ENCODE measurements around the gene ESF1.
"Not testable (repeated sequence)": the region's sequence is repeated elsewhere in the genome, so short reads cannot be mapped to it uniquely, and the experiment has no call there.

ESF1 gene

DNA sequence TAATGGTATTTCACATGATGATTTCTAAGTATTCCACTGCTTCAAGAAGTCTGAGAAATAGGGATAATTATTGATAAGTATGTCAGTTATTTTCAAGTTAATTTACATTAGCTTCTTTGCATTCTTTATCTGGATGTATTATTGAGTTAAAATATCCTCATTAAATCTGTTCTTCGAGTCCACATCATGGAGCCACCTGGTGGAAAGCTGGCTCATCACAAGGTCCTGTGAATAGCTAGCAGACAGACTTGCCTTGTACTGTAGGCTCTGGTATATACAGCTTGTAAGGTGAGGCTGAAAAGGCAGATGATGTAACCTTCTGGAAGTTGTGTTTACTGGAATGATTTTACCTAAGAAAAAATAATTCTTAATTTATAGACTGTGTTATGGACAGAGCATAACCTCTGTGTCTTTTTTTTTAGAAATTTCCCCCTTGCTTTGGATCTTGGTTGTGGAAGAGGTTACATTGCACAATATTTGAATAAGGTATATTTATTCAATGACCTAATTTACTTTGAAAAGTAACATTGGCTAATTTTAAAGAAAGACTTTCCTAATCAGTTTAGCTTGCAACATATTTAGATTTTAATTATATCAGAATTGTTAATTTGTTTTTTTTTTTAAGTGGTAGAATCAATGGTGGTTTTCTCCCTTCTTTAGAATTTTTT is 3.6 kb upstream of the ESF1 start:
- DNase-seq (ENCODE audit: low spot score) = peak; percentile 69

DNA sequence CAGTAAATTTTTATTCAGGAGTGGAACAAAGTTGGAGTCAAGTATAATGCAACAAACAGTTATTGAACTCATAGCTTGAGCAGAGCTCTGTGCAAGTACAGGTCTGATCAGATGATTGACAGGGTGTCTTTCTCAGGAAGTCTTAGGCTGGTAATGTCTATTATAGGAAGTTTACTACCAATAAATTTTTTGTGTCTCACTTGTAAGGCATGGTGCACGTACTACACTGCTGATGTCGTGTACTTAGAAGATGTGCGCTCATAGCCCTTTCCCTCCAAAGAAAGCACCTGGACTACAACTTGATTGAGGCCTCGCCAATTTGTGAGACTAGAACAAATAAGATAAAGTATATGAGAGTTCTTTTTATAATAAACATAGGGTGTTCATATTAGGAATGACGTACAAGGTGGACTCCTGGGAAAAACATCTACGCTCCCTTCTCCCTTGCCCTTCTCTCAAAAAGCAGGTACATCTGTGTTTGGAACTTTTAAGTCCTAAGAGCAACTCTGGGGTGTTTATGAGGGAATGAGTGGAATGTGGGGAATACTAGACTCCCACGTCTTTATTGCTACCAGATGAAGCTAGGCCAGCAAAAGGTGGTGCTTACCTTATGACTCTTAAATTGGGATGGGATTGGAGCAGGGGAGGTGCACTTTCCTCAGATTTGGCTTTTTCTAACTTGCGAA is 1.6 kb upstream of the ESF1 start:
- no peak for DNase-seq (ENCODE audit: low spot score)

DNA sequence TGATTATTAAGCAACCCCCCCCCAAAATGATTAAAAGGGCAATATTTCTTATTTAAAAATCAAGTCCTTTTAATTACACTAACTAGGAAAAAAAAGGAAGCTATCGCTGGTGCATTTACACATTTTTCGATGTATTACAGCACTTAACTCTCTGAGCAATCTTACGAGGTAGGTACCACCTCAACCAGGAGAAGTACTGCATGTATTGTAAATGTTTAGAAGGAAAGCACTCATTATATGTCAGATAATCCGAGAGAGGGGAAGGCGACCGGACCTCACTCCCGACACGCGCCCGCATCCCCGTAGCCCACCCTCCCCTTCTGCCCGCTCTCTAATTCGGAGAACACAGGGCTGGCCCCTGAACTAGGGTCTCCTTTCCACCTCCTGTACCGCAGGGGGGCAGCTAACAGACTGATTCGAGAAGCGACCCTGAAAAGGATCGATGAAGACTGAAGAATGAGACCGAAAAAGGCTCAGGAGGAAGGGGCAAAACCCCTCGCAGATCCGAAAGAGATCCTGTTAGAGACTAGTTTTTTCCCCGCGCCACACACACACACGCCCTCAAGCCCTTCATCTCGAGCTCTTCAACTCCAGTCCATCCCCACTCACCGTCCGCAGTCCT is 337 bp downstream of the ESF1 start:
- no peak for DNase-seq (ENCODE audit: low spot score)

DNA sequence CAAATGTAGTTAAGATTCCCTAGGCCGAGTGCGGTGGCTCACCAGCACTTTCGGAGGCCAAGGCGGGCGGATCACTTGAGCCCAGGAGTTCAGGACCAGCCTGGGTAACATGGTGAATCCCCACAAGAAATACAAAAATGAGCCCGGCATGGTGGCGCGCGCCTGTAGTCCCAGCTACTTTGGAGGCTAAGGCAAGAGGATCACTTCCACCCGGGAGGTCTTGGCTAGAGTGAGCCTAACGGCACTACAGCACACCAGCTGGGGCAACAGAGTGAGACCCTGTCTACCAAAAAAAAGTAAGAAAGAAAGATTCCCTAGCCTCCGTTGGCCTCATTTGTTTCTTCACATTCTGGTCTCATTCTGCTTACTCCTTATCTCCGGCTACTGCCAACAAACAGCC is 1.2 kb downstream of the ESF1 start:
- DNase-seq (ENCODE audit: low spot score) = no peak

DNA sequence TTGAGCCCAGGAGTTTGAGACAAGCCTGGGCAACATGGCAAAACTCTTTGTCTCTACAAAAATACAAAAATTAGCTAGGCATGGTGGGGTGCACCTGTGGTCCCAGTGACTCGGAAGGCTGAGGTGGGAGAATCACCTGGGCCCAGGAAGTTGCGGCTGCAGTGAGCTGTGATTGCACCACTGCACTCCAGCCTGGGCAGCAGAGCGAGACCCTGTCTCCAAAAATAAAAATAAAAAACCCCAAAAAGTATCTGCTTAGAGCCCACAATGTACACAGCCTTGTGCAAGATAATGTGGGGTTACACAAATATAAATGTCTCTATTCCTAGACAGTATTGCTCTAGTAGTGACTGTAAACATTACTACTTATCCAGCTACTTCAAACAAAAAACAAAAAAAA is 5.9 kb downstream of the ESF1 start:
- no peak for DNase-seq (ENCODE audit: low spot score)

DNA sequence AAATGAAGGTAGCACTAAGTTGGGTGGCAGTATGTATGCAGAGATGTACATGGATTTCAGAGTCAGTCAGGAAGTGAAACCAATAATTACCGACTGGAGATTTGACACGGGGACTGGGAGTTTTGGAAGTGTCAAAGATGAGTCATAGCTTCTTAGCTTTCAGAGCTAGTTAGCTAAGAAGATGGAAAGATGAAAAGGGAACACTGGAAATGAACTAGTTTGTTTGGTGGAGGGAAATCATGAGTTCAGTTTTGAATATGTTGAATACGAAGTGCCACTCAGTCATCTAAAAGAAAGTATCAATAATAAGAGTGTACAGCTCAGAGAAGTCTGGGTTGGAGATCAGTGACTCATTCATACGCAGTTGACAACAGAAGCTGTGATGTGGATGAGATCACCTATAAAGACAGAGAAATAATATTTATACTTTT is 7.5 kb downstream of the ESF1 start:
- peak; percentile 29 for DNase-seq (ENCODE audit: low spot score)

DNA sequence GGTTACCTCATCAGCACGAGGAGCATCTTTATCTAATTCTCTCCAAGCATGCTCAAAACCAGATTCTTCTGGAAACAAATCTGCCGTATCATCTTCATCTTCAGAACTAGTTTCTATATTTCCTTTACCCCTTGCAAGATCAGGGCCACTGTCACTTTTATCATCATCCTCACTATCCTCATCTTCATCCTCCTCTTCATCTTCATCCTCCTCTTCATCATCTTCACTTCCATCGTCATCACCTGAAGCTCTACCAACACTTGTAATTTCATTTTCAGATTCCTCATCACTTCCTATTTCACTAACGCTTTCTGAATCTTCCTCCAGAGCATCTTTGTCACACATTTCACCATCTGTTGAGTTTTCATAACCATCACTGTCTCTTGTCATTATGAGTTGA is 8.9 kb downstream of the ESF1 start:
- DNase-seq (ENCODE audit: low spot score) = no peak

DNA sequence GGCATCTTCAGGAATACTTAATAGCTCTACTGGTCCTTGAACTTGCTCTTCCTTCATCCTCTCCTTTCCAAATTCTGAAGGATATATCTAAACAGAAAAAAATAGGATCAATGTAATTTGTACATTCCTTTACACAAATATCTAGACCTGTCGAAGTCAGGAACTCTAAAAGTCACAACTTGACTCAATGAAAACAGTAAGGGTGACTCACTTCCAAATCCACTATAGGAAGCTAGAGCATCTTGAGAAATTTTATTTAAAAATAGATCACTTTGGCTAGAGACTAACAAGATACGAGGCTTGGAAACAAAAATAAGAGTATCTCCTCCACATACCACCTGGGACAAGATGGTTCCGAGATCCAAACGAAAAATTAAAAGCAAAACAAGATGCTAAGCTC is 12.2 kb downstream of the ESF1 start:
- DNase-seq (ENCODE audit: low spot score) = no peak

DNA sequence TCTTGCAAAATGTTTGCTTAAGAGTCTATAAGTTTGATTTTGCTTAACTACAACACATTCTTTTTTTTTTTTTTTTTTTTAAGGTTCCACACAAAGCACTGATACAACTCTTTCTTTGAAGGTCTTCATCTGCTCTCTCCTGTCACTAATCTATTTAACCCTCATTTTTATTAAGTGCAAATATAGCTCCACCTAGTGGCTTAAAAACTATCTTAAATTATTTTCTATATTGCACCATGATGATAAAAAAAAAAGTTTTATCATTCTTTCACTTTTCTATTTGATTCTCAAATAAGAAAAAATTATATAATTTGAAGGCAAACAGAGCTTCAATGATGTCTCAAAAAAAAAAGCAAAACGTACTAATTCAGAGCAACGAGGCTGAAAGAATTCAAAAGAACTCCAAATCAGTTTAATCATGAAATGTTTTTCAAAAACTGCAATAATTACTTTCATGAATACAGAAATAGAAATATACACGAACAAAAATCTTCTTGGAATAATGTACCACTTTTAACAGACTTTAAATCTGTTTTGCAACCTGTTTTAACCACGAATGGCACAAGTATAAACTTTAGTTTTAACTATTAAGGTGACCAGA is 12.8 kb downstream of the ESF1 start:
- DNase-seq (ENCODE audit: low spot score) = peak; percentile 40

DNA sequence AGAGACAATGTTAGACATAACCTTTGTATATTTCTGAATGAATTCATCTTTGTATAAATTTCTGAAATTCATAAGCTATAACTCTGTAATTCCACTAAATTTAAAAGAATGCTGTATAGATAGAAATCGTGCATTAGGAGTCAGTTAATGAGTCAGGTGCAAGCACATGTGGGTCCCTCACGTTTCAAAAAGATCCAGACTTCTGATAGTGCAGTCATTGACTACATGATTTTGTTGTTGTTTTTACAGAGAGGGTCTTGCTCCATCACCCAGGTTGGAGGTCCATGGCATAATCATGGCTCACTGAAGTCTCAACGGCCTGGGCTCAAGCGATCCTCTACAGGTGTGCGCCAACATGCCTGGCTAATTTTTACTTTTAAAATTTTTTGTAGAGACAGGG is 14.6 kb downstream of the ESF1 start:
- DNase-seq (ENCODE audit: low spot score) = no peak

DNA sequence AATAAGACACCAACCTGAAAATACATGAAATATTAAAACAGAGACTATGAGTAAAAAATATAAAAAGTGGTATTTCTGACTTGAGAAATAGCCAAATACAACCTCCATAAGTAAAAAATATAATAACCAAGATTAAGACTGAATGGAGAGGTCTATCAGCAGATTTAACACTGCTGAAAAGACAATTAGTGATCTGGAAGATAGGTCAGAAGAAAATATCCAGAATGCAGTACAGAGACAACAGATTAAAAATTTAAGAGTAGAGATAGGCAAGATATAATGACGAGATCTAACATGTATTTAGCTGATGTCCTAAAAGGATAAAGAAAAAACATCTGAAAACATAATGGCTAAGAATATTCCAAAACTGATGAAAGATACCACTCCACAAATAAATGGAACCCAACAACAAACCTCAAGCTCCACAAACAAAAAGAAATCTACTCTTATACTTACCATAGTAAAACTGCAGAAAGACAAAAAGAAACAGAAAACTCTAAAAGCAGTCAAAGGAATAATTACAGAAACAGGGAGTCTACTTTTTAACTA is 18.8 kb downstream of the ESF1 start:
- DNase-seq (ENCODE audit: low spot score) = no peak

DNA sequence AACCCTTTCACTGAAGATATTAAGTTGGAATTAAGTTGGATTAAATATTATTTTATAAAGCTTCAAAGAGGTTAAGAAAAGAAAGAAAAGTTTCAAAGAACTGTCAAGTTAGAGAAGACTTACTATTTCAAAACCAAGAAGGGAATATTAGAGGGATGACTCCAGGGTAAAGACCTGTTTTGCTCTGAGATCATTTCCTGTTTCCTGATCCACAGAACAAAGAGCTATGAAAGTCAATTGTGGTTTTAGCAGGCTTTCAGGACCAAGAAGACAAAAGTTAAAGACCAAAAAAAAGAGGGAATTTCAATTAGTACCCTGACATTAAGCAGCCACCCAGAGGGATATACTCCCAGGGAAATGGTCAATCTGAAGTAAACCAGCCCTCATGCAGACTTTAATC is 19.4 kb downstream of the ESF1 start:
- peak; percentile 44 for DNase-seq (ENCODE audit: low spot score)

DNA sequence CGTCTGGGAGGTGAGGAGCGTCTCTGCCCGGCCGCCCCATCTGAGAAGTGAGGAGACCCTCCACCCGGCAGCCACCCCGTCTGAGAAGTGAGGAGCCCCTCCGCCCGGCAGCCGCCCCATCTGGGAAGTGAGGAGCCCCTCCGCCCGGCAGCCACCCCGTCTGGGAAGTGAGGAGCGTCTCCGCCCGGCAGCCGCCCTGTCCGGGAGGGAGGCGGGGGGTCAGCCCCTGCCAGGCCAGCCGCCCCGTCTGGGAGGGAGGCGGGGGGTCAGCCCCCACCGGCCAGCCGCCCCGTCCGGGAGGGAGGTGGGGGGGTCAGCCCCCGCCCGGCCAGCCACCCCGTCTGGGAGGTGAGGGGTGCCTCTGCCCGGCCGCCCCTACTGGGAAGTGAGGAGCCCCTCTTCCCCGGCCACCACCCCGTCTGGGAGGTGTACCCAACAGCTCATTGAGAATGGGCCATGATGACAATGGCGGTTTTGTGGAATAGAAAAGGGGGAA is 24.2 kb downstream of the ESF1 start:
- DNase-seq (ENCODE audit: low spot score) = not testable (repeated sequence)

DNA sequence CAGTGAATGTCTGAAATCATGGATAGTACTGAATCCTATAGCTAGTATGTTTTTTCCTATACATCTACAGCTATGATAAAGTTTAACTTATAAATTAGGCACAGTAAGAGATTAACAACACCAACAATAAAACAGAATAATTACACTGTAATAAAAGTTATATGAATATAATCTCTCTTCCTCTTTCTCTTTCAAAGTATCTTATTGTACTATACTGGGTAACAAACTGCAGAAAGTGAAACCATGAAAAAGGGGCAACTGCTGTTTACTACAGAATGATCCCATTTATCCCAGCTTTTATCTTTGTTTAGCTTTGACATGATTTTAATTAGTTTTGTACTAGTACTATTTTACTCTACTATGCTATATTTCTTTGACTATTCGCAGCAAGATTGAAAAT is 25.8 kb downstream of the ESF1 start:
- no peak for DNase-seq (ENCODE audit: low spot score)

DNA sequence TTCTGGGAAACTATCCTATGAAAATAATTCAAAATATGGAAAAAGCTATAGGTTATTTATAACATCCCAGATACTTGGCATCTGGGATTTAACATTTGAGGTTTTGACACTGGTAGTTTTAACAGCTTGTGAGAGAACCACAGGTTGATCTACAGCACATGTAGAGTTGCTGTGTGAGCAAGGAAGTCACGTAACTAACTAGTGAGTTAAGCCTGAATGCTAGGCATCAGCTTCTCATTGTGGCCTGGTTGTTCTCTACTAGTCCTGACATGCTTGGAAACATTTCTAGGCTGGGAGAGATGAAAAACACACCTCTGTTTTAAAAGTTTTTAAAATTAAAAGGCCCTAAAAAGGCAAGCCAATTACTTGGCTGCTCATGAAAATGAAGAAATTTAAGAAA is 28.2 kb downstream of the ESF1 start:
- no peak for DNase-seq (ENCODE audit: low spot score)

DNA sequence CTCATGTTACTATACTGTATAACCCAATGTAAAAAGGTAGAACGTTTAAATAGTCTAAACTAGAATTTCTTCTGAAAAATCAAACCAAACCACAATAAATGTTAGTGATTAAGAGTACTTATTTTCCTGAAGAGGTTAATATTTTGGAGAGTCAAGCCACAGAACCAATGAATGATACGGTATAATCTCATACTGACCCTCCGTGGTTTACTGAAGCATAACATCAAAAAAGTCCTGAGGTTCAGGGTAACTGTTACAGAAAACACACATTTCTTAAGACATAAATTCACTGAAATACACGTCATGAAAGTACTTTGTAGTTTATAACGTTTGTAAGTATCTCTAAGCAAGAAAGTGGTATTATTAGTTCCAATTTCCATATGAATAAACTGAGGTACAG is 28.9 kb downstream of the ESF1 start:
- no peak for DNase-seq (ENCODE audit: low spot score)

DNA sequence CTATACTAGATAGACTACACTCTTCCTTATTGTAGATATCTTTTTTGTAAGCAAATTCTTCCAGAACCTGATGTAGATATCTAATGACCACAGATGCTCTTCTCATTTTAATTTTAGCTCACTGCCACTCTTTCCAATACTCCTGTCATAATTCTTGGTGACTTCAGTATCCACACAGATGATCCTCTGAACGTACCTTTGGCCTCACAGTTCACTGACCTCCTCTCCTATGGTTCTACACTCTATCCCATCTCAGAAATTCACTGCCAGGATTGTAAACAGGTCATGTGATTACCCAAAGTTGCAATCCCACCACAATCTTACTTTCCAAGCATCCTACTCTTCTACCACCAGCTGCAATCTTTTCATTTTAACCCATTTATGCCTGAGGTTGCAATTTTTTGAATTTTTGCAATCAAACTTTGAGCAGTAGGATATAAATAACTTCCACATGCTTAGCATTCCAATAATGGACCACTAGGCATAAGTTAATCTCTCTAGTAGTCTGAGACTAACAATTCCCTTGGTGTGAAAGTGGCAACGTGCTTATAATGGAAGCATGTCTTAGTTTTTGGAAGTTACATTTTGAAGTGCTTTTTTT is 31.2 kb downstream of the ESF1 start:
- no peak for DNase-seq (ENCODE audit: low spot score)

DNA sequence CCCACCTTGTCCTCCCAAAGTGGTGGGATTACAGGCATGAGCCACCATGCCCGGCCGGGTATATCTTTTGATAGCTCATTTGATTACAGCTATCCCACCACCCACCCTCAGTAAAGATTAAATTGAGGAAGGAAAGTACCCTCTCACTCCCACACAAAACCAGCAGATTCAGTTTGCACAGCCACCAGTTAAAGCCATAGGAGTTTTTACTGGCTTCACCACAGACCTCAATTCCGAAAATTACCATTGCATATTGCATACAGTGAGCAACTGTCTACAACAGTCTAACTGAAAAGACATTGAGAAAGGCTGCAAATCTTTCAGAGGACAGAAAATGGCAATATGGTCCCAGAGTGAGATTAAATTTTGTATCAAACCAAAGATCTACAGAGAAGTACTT is 34.9 kb downstream of the ESF1 start:
- no peak for DNase-seq (ENCODE audit: low spot score)

DNA sequence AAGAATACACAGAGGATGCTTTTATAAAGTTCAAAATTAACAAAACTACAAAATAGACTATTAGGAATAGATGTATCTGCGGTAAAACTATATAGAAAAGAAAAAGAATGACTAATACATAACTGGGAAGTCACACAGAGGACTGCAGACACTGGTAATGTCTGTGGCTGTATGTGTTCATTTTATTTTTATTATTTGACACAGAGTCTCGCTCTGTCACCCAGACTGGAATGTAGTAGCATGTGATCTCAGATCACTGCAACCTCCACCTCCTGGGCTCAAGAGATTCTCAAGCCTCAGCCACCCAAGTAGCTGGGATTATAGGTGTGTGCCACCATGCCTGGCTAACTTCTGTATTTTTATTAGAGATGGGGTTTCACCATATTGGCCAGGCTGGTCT is 38.9 kb downstream of the ESF1 start:
- DNase-seq (ENCODE audit: low spot score) = peak; percentile 66

DNA sequence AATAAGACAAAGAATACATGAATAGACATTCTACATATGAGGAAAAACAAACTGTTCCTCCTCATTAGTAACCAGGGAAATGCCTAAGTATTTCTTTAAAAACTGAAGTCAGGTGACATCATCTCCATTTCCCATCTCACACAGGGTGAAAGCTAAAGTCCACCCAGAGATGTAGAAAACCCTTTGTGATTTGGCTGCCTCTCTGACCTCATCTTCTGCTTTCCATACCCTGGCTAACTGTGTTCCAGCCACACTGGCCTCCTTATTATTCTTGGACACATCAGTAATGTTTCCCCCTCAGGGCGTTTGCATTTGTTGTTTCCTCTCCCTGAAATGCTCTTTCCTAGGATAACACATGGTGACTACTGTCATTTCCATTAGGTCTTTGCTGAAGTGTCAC is 40.4 kb downstream of the ESF1 start:
- peak; percentile 27 for DNase-seq (ENCODE audit: low spot score)

DNA sequence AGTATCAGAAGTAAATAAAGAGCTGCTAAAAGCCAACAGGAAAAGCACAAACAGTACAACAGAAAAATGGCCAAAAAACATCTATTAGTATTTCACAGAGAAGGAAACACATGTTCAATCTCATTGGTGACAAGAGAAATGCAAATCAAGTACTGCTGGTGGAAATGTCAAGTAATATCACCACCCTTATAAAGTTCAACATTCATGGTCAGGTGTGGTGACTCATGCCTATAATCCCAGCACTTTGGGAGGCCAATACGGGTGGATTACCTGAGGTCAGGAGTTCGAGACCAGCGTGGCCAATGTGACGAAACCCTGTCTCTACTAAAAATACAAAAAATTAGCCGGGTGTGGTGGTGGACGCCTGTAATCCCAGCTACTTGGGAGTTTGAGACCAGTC is 42.8 kb downstream of the ESF1 start:
- DNase-seq (ENCODE audit: low spot score) = no peak

Measured in kidney tubule cell (primary cell).